Measurements from ENCODE around the gene UBAP1. TPM values are rescaled to one million over a fixed set of nuclear protein-coding genes. Genes with fewer than 3 reads are reported as not detected.

The UBAP1 gene
- total RNA-seq, 2 donors from 2014 or later, result 36.4 to 39.8 TPM

- H3K9me3 Mint-ChIP-seq, result no peaks in the 10 kb centered on the region
- no peaks in the 10 kb centered on the region for H3K4me1 Mint-ChIP-seq
- no peak for DNase-seq
- no peaks in the 10 kb centered on the region for H3K9me3 ChIP-seq (ENCODE audit: control insufficient read depth, low read length)
- no peaks in the 10 kb centered on the region for H3K4me1 ChIP-seq (ENCODE audit: control insufficient read depth, insufficient read depth, low read length)
- H3K36me3 ChIP-seq (ENCODE audit: control insufficient read depth, insufficient read depth, low read length), result no peaks in the 10 kb centered on the region
- no peak overlapping the region for H3K9ac ChIP-seq (ENCODE audit: extremely low read depth, low read length, poor library complexity, severe bottlenecking)
- H3K4me3 Mint-ChIP-seq, result no peak overlapping the region
- H3K4me3 ChIP-seq (ENCODE audit: low read length), result no peak overlapping the region
- no peak overlapping the region for H3K27ac Mint-ChIP-seq
- TF ChIP-seq CTCF (conservative IDR thresholded peaks at IDR 0.05), result no peak
- WGBS, 2 experiments (ENCODE audit: insufficient coverage in 1 of 2, insufficient read length in 1 of 2), result 100% methylated on average over 1 of the region's 1 CpG; no CpG with 5 or more reads in 1 of the 2 experiments
- no peaks in the 10 kb centered on the region for H3K27me3 Mint-ChIP-seq (ENCODE audit: insufficient read depth)
- H3K36me3 Mint-ChIP-seq (ENCODE audit: low read depth), result peaks cover 19% of the 10 kb centered on the region
- no peak overlapping the region for H3K27ac ChIP-seq (ENCODE audit: low read depth, low read length)
- no peaks in the 10 kb centered on the region for H3K27me3 ChIP-seq (ENCODE audit: control insufficient read depth, insufficient read depth, low read length, poor library complexity, severe bottlenecking)
These were observed 103.3 kb downstream of the UBAP1 start for GRCh38 chr9:34282096-34282495.

- DNase-seq, result no peak
- Mint-ChIP-seq H3K9me3 (no peaks in the 10 kb centered on the region), H3K36me3 (ENCODE audit: low read depth) (peaks cover 12% of the 10 kb centered on the region)
These were observed 110.3 kb downstream of the UBAP1 start for GRCh38 chr9:34289159-34289558.

GRCh38 chr9:34291023-34291422 lies 112.2 kb downstream of the UBAP1 start:
- H3K27ac ChIP-seq (ENCODE audit: low read depth, low read length), result no peak overlapping the region
- Mint-ChIP-seq H3K9me3 (no peaks in the 10 kb centered on the region), H3K27me3 (ENCODE audit: insufficient read depth) (no peaks in the 10 kb centered on the region), H3K4me3 (no peak overlapping the region), H3K4me1 (no peaks in the 10 kb centered on the region), H3K36me3 (ENCODE audit: low read depth) (peaks cover 14% of the 10 kb centered on the region), H3K27ac (no peak overlapping the region)
- WGBS, 2 experiments (ENCODE audit: insufficient coverage in 1 of 2, insufficient read length in 1 of 2), result 80 to 91% methylated on average over 1 to 2 of the region's 2 CpGs
- no peaks in the 10 kb centered on the region for H3K36me3 ChIP-seq (ENCODE audit: control insufficient read depth, insufficient read depth, low read length)
- no peaks in the 10 kb centered on the region for H3K27me3 ChIP-seq (ENCODE audit: control insufficient read depth, insufficient read depth, low read length, poor library complexity, severe bottlenecking)
- no peak for TF ChIP-seq CTCF (conservative IDR thresholded peaks at IDR 0.05)
- H3K9ac ChIP-seq (ENCODE audit: extremely low read depth, low read length, poor library complexity, severe bottlenecking), result no peak overlapping the region
- H3K4me1 ChIP-seq (ENCODE audit: control insufficient read depth, insufficient read depth, low read length), result no peaks in the 10 kb centered on the region
- no peak overlapping the region for H3K4me3 ChIP-seq (ENCODE audit: low read length)
- H3K9me3 ChIP-seq (ENCODE audit: control insufficient read depth, low read length), result no peaks in the 10 kb centered on the region
- DNase-seq, result no peak

More at GRCh38 chr9:34289159-34289558, 110.3 kb downstream of the UBAP1 start:
- WGBS, 2 experiments (ENCODE audit: insufficient coverage in 1 of 2, insufficient read length in 1 of 2), result 96% methylated on average over 2 of the region's 2 CpGs; no CpG with 5 or more reads in 1 of the 2 experiments
- Histone ChIP-seq H3K4me3 (ENCODE audit: low read length) (no peak overlapping the region), H3K27ac (ENCODE audit: low read depth, low read length) (no peak overlapping the region), H3K36me3 (ENCODE audit: control insufficient read depth, insufficient read depth, low read length) (no peaks in the 10 kb centered on the region), H3K27me3 (ENCODE audit: control insufficient read depth, insufficient read depth, low read length, poor library complexity, severe bottlenecking) (no peaks in the 10 kb centered on the region), H3K9ac (ENCODE audit: extremely low read depth, low read length, poor library complexity, severe bottlenecking) (no peak overlapping the region), H3K4me1 (ENCODE audit: control insufficient read depth, insufficient read depth, low read length) (no peaks in the 10 kb centered on the region), H3K9me3 (ENCODE audit: control insufficient read depth, low read length) (no peaks in the 10 kb centered on the region)
- Mint-ChIP-seq H3K27ac (no peak overlapping the region), H3K4me1 (no peaks in the 10 kb centered on the region), H3K27me3 (ENCODE audit: insufficient read depth) (no peaks in the 10 kb centered on the region), H3K4me3 (no peak overlapping the region)
- no peak for TF ChIP-seq CTCF (conservative IDR thresholded peaks at IDR 0.05)

All from endodermal cell (in vitro differentiated cells).